ENCODE measurements around the gene GMNN.
"Not testable (repeated sequence)": the region's sequence is repeated elsewhere in the genome, so short reads cannot be mapped to it uniquely, and the experiment has no call there.

GMNN gene

DNA sequence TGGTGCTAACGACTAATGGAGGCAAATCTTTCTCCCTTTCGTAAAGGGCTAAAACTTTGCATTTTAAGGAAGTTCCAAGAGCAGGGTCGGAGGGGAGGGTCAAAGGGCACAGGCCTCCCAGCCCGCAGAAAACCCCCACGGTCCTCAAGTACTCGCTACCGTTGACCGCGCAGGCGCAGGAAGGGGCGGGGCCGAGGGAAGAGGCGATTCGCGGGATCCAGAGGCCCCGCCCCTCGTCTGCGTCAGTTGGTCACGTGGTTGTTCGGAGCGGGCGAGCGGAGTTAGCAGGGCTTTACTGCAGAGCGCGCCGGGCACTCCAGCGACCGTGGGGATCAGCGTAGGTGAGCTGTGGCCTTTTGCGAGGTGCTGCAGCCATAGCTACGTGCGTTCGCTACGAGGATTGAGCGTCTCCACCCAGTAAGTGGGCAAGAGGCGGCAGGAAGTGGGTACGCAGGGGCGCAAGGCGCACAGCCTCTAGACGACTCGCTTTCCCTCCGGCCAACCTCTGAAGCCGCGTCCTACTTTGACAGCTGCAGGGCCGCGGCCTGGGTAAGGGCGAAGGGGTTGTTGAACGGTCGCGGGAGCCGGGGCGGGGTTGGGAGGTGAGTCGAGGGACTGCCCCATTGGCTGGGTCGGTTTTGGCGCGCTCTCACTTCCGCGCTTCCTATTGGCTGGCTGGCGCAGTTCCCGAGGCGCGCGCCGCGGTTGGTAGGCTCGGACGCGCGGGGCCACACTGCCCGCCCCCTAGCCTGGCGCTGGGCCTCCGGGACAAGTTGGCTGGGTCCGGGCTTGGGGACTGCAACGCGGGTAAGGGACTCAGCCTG is at the start of gene GMNN:
Gene GMNN (plus strand): TSS at position 242 of the 824 bp plus-strand sequence. CDS start 2,310 bp downstream, outside the sequence.
- peak within 1 kb of the TSS; percentile 71 for H3K4me3 ChIP-seq (ENCODE audit: low read length)
- H3K36me3 ChIP-seq (ENCODE audit: control insufficient read depth, insufficient read depth, low read length), result no peaks in the 10 kb centered on the region
- no peaks in the 10 kb centered on the region for H3K4me1 ChIP-seq (ENCODE audit: control insufficient read depth, insufficient read depth, low read length)
- no peaks in the 10 kb centered on the region for H3K27me3 ChIP-seq (ENCODE audit: control insufficient read depth, insufficient read depth, low read length)
- peak within 1 kb of the TSS; percentile 63 for H3K9ac ChIP-seq (ENCODE audit: low read length)
- H3K9me3 ChIP-seq (ENCODE audit: control insufficient read depth, low read length), result no peaks in the 10 kb centered on the region

DNA sequence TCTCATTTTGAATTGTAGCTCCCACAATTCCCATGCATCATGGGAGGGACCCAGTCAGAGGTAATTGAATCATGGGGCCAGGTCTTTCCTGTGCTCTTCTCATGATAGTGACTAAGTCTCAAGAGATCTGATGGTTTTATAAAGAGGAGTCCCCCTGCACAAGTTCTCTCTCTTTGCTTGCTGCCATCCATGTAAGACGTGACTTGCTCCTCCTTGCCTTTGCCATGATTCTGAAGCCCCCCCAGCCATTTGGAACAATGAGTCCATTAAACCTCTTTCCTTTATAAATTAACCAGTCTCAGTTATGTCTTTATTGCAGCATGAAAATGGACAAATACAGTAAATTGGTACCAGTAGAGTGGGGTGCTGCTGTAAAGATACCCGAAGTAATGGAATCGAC is 44.1 kb upstream of the GMNN start:
- H3K27me3 ChIP-seq (ENCODE audit: control insufficient read depth, insufficient read depth, low read length); H3K9ac ChIP-seq (ENCODE audit: low read length); H3K4me3 ChIP-seq (ENCODE audit: low read length); H3K36me3 ChIP-seq (ENCODE audit: control insufficient read depth, insufficient read depth, low read length); H3K9me3 ChIP-seq (ENCODE audit: control insufficient read depth, low read length); H3K4me1 ChIP-seq (ENCODE audit: control insufficient read depth, insufficient read depth, low read length): not testable (repeated sequence)

- H3K27me3 ChIP-seq (ENCODE audit: control insufficient read depth, insufficient read depth, low read length); H3K4me3 ChIP-seq (ENCODE audit: low read length); H3K36me3 ChIP-seq (ENCODE audit: control insufficient read depth, insufficient read depth, low read length); H3K9ac ChIP-seq (ENCODE audit: low read length); H3K4me1 ChIP-seq (ENCODE audit: control insufficient read depth, insufficient read depth, low read length); H3K9me3 ChIP-seq (ENCODE audit: control insufficient read depth, low read length): not testable (repeated sequence)
Measured at GRCh38 chr6:24731456-24732134, 43.1 kb upstream of the GMNN start.

DNA sequence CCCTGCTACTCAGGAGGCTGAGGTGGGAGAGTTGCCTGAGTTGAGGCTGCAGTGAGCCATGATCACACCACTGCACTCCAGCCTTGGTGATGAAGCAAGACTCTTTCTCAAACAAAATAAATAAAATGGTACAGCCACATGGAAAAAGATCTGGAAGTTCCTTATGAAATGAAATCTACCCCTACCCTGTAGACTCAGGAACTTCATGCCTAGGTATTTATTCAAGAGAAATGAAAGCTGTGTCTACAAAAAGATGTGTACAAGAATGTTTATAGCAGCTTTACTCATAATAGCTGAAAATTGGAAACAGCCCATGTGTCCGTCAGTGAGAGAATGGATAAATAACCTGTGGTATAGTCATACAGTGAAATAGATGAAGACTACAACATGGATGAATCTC is 40.6 kb upstream of the GMNN start:
- Histone ChIP-seq H3K4me1 (ENCODE audit: control insufficient read depth, insufficient read depth, low read length) (peaks cover 9% of the 10 kb centered on the region), H3K9ac (ENCODE audit: low read length) (no peak overlapping the region), H3K9me3 (ENCODE audit: control insufficient read depth, low read length) (no peaks in the 10 kb centered on the region), H3K27me3 (ENCODE audit: control insufficient read depth, insufficient read depth, low read length) (no peaks in the 10 kb centered on the region), H3K4me3 (ENCODE audit: low read length) (no peak overlapping the region), H3K36me3 (ENCODE audit: control insufficient read depth, insufficient read depth, low read length) (no peaks in the 10 kb centered on the region)

GRCh38 chr6:24734710-24735109 is 40.0 kb upstream of the GMNN start:
- not testable (repeated sequence) for H3K9ac ChIP-seq (ENCODE audit: low read length); H3K4me3 ChIP-seq (ENCODE audit: low read length); H3K9me3 ChIP-seq (ENCODE audit: control insufficient read depth, low read length); H3K27me3 ChIP-seq (ENCODE audit: control insufficient read depth, insufficient read depth, low read length); H3K36me3 ChIP-seq (ENCODE audit: control insufficient read depth, insufficient read depth, low read length); H3K4me1 ChIP-seq (ENCODE audit: control insufficient read depth, insufficient read depth, low read length)

DNA sequence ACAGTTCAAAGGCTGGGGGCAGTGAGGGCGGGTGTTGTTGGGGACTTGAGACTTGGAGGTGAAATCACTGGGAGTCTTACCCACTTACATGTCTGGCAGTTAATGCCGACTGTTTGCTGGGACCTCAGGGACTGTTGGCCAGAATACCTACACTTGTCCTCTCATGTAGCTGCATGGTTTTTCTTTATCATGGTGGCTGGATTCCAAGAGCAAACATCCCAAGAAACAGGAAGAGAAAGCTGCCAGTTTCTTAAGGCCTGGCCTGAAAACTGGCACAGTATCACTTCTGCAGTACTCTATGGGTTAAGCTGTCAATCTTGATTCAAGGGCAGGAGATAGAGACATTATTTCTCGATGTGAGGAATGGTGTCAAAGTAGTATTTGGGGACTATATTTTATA is 36.0 kb upstream of the GMNN start:
- Histone ChIP-seq H3K4me3 (ENCODE audit: low read length) (no peak overlapping the region), H3K36me3 (ENCODE audit: control insufficient read depth, insufficient read depth, low read length) (no peaks in the 10 kb centered on the region), H3K4me1 (ENCODE audit: control insufficient read depth, insufficient read depth, low read length) (peaks cover 23% of the 10 kb centered on the region), H3K27me3 (ENCODE audit: control insufficient read depth, insufficient read depth, low read length) (no peaks in the 10 kb centered on the region), H3K9me3 (ENCODE audit: control insufficient read depth, low read length) (no peaks in the 10 kb centered on the region), H3K9ac (ENCODE audit: low read length) (no peak overlapping the region)

DNA sequence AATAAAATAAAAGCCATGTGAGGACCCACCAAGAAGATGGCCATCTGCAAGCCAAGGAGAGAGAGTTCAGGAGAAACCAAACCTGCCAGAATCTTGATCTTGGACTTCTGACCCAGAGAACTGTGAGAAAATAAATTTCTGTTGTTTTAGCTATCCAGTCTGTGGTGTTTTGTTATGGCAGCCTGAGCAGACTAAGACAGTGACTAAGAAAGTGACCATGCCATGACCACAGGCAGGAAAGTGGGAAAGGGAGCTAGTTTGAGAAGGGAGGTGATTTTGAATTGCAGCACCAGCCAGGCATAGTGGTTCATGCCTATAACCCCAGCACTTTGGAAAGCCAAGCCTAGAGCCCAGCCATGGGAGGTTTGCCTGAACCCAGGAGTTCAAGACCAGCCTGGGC is 33.9 kb upstream of the GMNN start:
- Histone ChIP-seq H3K9ac (ENCODE audit: low read length) (no peak overlapping the region), H3K4me3 (ENCODE audit: low read length) (no peak overlapping the region), H3K9me3 (ENCODE audit: control insufficient read depth, low read length) (no peaks in the 10 kb centered on the region), H3K27me3 (ENCODE audit: control insufficient read depth, insufficient read depth, low read length) (no peaks in the 10 kb centered on the region), H3K36me3 (ENCODE audit: control insufficient read depth, insufficient read depth, low read length) (no peaks in the 10 kb centered on the region), H3K4me1 (ENCODE audit: control insufficient read depth, insufficient read depth, low read length) (peaks cover 24% of the 10 kb centered on the region)

GRCh38 chr6:24742216-24742738 is 32.5 kb upstream of the GMNN start:
- peaks cover 24% of the 10 kb centered on the region for H3K4me1 ChIP-seq (ENCODE audit: control insufficient read depth, insufficient read depth, low read length)
- no peaks in the 10 kb centered on the region for H3K36me3 ChIP-seq (ENCODE audit: control insufficient read depth, insufficient read depth, low read length)
- H3K27me3 ChIP-seq (ENCODE audit: control insufficient read depth, insufficient read depth, low read length), result no peaks in the 10 kb centered on the region
- H3K9ac ChIP-seq (ENCODE audit: low read length), result no peak overlapping the region
- H3K9me3 ChIP-seq (ENCODE audit: control insufficient read depth, low read length), result no peaks in the 10 kb centered on the region
- H3K4me3 ChIP-seq (ENCODE audit: low read length), result no peak overlapping the region

GRCh38 chr6:24743265-24743943 is 31.3 kb upstream of the GMNN start:
- Histone ChIP-seq H3K27me3 (ENCODE audit: control insufficient read depth, insufficient read depth, low read length) (no peaks in the 10 kb centered on the region), H3K4me3 (ENCODE audit: low read length) (no peak overlapping the region), H3K4me1 (ENCODE audit: control insufficient read depth, insufficient read depth, low read length) (peaks cover 24% of the 10 kb centered on the region), H3K36me3 (ENCODE audit: control insufficient read depth, insufficient read depth, low read length) (no peaks in the 10 kb centered on the region), H3K9ac (ENCODE audit: low read length) (peak overlapping the region; percentile 48), H3K9me3 (ENCODE audit: control insufficient read depth, low read length) (no peaks in the 10 kb centered on the region)

GRCh38 chr6:24743944-24744335 is 30.8 kb upstream of the GMNN start:
- H3K36me3 ChIP-seq (ENCODE audit: control insufficient read depth, insufficient read depth, low read length), result no peaks in the 10 kb centered on the region
- no peak overlapping the region for H3K4me3 ChIP-seq (ENCODE audit: low read length)
- H3K9me3 ChIP-seq (ENCODE audit: control insufficient read depth, low read length), result no peaks in the 10 kb centered on the region
- H3K27me3 ChIP-seq (ENCODE audit: control insufficient read depth, insufficient read depth, low read length), result no peaks in the 10 kb centered on the region
- H3K4me1 ChIP-seq (ENCODE audit: control insufficient read depth, insufficient read depth, low read length), result peaks cover 18% of the 10 kb centered on the region
- peak overlapping the region; percentile 48 for H3K9ac ChIP-seq (ENCODE audit: low read length)

DNA sequence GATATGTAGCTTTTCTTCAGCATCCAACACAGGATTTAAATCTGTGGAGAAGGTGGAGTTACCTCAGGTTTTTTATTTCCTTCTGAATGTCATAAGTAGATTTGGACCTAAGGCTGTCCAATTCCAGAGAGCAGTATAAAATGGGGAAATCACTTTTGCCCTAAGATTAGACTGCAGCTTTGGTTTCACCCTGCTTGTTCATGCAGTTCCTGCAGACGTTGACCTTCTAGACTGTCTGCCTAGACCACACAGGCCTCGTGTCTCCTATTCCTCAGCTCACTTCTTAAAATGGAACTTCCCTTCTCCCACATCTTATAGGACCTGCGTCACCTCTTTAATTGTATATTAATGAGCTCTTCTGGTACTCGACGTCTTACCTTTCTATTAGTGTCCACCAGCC is 29.8 kb upstream of the GMNN start:
- Histone ChIP-seq H3K27me3 (ENCODE audit: control insufficient read depth, insufficient read depth, low read length) (no peaks in the 10 kb centered on the region), H3K4me3 (ENCODE audit: low read length) (no peak overlapping the region), H3K9ac (ENCODE audit: low read length) (no peak overlapping the region), H3K36me3 (ENCODE audit: control insufficient read depth, insufficient read depth, low read length) (no peaks in the 10 kb centered on the region), H3K9me3 (ENCODE audit: control insufficient read depth, low read length) (no peaks in the 10 kb centered on the region), H3K4me1 (ENCODE audit: control insufficient read depth, insufficient read depth, low read length) (peaks cover 15% of the 10 kb centered on the region)

DNA sequence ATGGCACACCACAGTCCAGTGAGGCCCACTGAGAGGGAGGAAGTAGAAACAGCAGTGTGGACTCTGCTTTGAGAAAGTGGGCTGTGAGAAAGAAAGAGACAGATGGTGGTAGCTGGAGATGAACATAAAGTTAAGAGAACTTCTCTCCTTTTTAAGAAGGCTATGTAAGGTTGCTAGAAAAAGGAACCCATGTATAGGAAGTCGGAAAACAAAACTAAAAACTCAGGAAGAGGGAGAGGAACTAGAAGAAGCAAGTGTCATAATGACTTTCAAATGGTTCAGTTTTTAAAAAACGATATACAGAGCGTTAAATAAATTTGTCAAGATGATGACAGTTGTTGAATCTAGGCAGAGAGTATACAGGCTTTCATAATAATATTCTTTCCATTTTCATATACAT is 25.4 kb upstream of the GMNN start:
- no peaks in the 10 kb centered on the region for H3K4me1 ChIP-seq (ENCODE audit: control insufficient read depth, insufficient read depth, low read length)
- no peak overlapping the region for H3K9ac ChIP-seq (ENCODE audit: low read length)
- H3K4me3 ChIP-seq (ENCODE audit: low read length), result no peak overlapping the region
- H3K27me3 ChIP-seq (ENCODE audit: control insufficient read depth, insufficient read depth, low read length), result no peaks in the 10 kb centered on the region
- no peaks in the 10 kb centered on the region for H3K36me3 ChIP-seq (ENCODE audit: control insufficient read depth, insufficient read depth, low read length)
- H3K9me3 ChIP-seq (ENCODE audit: control insufficient read depth, low read length), result no peaks in the 10 kb centered on the region
